Fibroblast of pulmonary artery (primary cell): Measurements from ENCODE around the gene JAKMIP2.
A peak's percentile ranks its signal among the peaks of the same experiment; 100 is the strongest.
"Not testable (repeated sequence)": the region's sequence is repeated elsewhere in the genome, so short reads cannot be mapped to it uniquely, and the experiment has no call there.

Experiments
- DNase-seq: peaks from one replicate; pipeline ENCODE4 v3.0.0-alpha.2; 2010; ENCODE audit warnings: low read depth
- H3K4me3 ChIP-seq: replicated peaks from 2 replicates; pipeline ENCODE4 v1.5.1; 2011; ENCODE audit warnings: low read depth, mild to moderate bottlenecking, control low read depth, low read length, moderate library complexity
- TF ChIP-seq, protein P1 (sequence below): IDR thresholded peaks from 2 replicates; pipeline ENCODE4 v1.5.1; 2011; ENCODE audit warnings: mild to moderate bottlenecking, control low read depth, low read length, inconsistent platforms; ENCODE audit errors: missing control alignments

The JAKMIP2 gene

DNA sequence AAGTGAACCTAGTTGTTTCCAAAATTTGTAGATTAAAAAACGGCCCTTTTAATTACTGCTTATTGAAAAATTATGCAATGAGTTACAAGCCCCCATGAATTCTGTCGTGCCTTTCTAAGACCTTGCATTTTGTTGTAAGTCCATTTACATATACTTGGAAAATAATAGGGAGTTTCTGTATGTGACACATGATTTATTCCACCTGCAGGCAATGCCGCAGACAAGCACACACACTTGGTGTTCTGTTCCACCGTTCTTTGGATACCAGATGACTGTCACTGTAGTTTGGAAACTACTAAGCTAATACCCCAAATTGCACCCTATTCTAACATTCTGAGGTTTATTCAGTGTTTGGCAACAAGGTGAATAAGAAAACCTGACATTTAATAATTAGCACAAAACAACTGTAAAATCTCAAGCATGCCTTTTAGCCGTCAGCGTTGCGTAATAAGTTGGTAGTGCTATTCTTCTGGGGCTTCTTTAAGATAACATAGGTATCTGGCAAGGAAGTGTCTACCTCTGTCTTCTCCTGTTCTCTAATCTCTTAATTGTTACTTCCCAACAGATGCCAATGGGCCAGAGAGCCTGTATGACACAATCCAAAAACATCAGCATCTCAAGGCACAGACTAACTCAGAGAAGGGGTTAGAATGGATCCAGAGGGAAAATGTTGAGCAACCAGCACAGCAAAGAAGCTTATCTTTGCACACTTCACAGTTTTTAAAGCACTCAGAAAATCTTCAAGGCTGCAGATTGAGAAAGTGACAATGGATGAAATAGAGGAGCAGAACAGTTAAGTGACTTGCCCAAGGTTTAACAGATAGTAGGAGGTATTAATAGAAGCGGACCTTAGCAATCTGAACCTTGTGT lies 224.4 kb downstream of the JAKMIP2 start:
- DNase-seq = peak; percentile 79
- TF ChIP-seq, protein P1, sequence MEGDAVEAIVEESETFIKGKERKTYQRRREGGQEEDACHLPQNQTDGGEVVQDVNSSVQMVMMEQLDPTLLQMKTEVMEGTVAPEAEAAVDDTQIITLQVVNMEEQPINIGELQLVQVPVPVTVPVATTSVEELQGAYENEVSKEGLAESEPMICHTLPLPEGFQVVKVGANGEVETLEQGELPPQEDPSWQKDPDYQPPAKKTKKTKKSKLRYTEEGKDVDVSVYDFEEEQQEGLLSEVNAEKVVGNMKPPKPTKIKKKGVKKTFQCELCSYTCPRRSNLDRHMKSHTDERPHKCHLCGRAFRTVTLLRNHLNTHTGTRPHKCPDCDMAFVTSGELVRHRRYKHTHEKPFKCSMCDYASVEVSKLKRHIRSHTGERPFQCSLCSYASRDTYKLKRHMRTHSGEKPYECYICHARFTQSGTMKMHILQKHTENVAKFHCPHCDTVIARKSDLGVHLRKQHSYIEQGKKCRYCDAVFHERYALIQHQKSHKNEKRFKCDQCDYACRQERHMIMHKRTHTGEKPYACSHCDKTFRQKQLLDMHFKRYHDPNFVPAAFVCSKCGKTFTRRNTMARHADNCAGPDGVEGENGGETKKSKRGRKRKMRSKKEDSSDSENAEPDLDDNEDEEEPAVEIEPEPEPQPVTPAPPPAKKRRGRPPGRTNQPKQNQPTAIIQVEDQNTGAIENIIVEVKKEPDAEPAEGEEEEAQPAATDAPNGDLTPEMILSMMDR = no peak
- no peak overlapping the region for H3K4me3 ChIP-seq

DNA sequence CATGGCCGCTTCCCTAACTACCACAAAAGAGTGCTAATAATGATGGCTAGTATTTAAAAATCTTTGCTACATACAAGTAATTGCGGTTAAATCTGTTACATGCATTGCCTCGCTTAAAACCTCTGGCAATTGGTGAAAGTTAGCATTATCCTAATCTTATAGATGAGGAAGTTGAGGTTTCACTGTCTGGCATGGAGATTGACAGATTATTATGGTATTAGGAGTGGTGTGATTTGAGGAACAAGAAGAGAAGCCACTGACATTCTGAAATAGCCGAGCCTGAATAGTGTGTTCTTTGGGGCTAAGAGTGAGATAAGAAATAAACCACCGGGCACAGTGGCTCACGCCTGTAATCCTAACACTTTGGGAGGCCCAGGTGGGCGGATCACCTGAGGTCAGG lies 227.4 kb downstream of the JAKMIP2 start:
- no peak for DNase-seq
- TF ChIP-seq, protein P1 = no peak
- no peak overlapping the region for H3K4me3 ChIP-seq

DNA sequence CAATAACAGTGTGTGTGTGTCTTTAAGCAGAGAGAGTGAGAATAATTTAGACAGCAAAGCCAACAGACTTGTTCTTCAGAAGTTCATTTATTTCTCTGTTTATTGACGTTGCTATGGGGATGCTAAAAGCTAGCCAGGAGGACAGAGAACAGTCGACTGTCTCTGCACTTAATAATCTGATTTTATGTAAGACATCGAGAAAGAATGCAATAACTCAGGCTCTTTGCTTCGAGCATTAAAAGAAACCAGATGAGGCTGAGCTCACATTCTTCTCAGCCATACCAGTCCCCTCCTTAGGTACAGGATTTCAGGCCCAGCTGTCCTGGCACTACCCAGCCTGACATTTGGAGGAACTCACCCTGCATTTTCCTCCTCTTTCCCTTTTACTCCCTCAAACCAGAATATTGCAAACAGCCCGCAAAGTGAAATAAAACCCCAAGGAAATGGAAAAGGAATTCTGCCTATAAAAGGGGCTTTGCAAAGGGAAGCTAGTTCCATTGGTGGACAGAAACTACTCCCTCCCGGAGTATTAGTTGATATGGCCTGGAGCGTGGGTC lies 228.2 kb downstream of the JAKMIP2 start:
- peak overlapping the region; percentile 2 for H3K4me3 ChIP-seq
- TF ChIP-seq, protein P1 = no peak
- peak; percentile 90 for DNase-seq

DNA sequence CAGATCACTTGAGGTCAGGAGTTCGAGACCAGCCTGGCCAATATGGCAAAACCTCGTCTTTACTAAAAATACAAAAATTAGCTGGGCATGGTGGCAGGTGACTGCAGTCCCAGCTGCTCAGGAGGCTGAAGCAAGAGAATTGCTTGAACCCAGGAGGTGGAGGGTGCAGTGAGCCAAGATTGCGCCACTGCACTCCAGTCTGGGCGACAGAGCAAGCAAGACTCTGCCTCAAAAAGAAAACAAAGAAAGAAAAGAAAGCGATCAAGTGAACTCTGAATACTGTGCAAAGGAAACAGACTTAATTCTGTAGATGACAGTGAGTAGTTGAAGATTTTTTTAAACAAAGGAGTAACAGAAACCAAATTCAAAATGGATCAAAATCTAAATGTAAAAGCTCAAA lies 228.7 kb downstream of the JAKMIP2 start:
- peak overlapping the region; percentile 2 for H3K4me3 ChIP-seq
- not testable (repeated sequence) for DNase-seq

DNA sequence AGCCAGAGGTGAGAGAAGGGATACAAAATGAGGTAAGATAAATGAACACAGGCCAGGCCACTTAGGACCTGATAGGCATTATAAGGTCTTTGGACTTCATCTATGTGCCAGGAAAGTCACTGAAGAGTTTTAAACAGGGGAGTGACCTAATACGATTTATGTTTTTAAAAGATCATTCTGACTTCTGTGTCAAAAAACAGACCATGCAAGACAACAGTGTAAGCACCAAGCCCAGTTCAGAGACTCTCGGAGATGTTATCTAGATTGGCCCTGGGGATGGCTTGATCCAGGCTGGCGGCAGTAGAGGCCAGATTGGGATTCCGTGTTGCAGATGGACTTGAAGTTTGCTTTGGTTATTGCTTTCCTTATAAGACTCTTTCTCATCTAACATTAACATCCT lies 229.6 kb downstream of the JAKMIP2 start:
- no peak for DNase-seq
- H3K4me3 ChIP-seq = no peak overlapping the region
- TF ChIP-seq, protein P1 = no peak

DNA sequence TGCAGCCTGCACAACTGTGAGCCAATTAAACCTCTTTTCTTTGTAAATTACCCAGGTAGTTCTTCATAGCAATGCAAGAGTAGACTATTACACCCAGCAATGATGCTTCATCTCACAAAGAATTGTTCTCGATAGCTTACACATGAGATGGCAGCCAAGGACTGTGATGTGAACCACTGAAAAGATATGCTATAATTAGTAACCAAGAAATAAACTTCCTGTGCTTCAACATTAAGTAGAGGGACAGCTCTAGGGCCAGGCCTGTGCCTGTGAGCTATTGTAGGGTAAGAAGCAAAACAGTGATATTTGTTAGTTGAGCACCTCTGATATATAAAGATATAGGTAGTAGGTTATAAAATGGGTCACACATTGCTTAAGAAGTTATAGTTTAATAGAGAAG lies 230.9 kb downstream of the JAKMIP2 start:
- TF ChIP-seq, protein P1 = no peak
- no peak overlapping the region for H3K4me3 ChIP-seq
- DNase-seq = no peak

DNA sequence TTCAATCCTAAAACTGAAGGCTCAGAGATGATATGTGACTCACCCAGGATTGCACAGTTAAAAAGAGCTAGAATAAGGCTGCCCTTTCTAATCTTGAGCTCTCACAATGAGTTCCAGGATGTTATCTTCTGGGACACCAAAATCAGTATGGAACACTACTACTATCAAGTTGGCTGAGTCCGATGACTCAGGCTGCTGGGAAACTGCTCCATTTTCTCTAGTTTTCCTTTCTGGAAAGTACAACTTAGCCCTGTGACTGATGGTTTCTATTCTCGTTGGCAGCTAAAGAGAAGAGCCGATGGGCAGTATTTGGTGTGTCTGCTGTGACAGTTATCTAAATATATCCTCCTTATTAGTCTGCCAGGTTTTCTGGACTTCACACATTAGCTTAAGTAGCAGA lies 234.8 kb downstream of the JAKMIP2 start:
- H3K4me3 ChIP-seq = no peak overlapping the region
- peak; percentile 61 for DNase-seq
- TF ChIP-seq, protein P1 = no peak
